Measurements from ENCODE around the gene SEMA6A.
"Not testable (repeated sequence)": the region's sequence is repeated elsewhere in the genome, so short reads cannot be mapped to it uniquely, and the experiment has no call there.

The SEMA6A gene

GRCh38 chr5:116550082-116550481 is 24.5 kb downstream of the SEMA6A start:
- no peak for DNase-seq (ENCODE audit: low read depth, low spot score)

- no peak for DNase-seq (ENCODE audit: low read depth, low spot score)
Observed at GRCh38 chr5:116546743-116547124, 27.9 kb downstream of the SEMA6A start.

GRCh38 chr5:116546033-116546742 is 28.4 kb downstream of the SEMA6A start:
- no peak for DNase-seq (ENCODE audit: low read depth, low spot score)

DNA sequence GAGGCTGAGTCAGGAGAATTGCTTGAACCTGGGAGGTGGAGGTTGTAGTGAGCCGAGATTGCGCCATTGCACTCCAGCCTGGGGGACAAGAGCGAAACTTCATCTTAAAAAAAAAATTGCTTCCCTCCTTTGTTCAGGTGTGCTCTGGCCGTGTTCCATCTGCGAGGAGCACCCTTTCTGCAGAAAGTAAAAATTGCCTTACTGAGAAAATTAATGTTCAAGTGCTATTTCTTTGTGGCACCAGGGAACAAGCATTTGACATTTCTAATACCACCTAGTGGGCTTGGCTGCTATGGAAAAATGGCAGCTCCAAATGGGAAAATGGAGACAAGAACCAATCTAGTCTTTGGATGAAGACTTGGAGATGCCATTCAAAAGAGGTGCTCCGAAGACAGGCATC is 29.2 kb downstream of the SEMA6A start:
- not testable (repeated sequence) for DNase-seq (ENCODE audit: low read depth, low spot score)

GRCh38 chr5:116544531-116545241 is 29.9 kb downstream of the SEMA6A start:
- DNase-seq (ENCODE audit: low read depth, low spot score) = no peak

- DNase-seq (ENCODE audit: low read depth, low spot score) = no peak
Observed at GRCh38 chr5:116543501-116543900, 31.1 kb downstream of the SEMA6A start.

- DNase-seq (ENCODE audit: low read depth, low spot score) = no peak
Observed at GRCh38 chr5:116542619-116543018, 32.0 kb downstream of the SEMA6A start.

- no peak for DNase-seq (ENCODE audit: low read depth, low spot score)
Observed at GRCh38 chr5:116539222-116539621, 35.4 kb downstream of the SEMA6A start.

DNA sequence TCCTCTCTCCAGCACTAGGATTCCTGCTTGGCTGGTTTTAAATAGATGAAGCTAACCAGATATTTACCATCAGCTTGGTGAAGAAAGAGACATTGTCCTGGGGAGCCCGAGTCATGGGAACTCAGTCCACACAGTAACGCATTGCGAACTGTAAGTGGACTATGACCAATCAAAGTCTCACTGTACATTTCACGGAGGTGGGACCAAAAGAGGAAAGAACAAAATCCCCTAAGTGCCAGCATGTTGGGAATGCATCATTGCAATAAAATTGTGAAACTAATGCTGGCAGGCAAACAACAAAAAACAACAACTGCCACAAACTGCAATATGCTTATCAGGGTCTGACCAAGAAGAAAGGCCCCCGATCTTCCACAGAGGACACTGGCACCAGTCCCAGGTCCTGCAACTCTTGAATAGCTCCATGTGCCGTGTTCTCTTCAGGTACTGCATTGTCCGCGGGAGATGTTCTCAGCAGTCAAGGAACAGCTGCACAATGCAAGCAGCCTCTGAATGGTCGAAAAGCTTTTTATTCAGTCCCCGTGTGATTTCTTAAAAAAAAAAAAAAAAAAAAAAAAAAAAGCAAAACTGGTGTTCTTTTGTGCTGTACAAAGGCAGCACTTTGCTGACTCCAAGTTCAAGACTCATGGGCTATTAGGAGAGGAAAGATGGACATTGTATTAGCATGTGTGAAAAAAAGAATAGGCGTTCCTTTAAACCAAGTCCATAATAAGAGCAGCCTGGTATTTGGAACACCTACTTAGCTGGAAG is 38.1 kb downstream of the SEMA6A start:
- DNase-seq (ENCODE audit: low read depth, low spot score) = no peak

- no peak for DNase-seq (ENCODE audit: low read depth, low spot score)
Observed at GRCh38 chr5:116534964-116535651, 39.5 kb downstream of the SEMA6A start.

DNA sequence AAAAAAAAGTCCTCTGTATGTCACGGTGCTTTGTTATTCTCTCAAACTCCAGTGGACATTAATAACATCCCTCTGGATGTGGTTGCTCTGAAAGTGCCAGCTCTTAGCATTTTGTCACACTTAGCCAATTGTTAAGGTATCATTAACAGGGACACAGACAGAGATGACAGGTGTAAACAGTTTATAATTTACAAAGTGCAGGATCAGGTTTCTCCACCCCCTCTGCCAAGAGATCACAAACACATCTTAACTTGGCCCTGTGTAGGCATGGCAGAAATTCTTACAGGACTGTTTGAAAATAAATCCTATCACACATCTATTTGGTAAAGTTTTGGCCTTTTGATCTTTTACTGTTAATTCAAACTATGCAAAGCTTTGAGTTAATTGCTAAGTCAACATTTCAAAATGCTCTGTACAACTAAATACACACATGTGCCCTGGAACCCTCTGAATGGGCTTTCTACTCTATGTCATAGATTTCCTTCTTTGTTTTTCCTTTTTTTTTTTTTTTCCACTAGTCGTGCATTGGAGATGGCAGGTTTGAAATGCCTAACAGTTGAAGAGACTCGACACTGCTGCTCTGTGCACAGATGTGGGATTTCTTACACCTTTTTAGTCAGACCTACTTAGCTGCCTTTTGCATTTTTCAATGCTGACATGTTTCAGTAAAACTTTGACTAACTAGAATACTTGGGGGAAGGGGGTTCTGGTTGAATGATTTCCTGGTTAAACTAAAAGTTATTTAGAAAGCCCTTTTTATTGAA is 41.7 kb downstream of the SEMA6A start:
- DNase-seq (ENCODE audit: low read depth, low spot score) = no peak

DNA sequence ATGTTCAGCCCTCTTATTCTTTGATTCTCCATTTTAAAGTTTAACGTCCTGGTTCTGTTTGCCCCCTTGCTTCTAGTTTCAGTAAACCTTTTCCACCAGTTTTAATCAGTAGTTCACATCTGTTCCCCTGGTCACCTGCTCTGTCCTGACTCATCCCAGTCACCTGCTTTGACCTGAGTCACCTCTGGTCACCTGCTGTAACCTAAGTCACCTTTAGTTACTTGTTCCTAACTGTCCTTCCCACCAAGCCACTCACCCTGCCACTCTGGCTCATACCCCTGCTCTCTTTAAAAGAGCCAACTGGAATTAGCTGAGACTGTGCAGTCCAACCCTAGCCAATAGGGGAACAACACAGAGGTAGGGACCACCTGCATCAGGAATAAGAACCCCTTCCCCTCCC is 43.0 kb downstream of the SEMA6A start:
- DNase-seq (ENCODE audit: low read depth, low spot score) = no peak

DNA sequence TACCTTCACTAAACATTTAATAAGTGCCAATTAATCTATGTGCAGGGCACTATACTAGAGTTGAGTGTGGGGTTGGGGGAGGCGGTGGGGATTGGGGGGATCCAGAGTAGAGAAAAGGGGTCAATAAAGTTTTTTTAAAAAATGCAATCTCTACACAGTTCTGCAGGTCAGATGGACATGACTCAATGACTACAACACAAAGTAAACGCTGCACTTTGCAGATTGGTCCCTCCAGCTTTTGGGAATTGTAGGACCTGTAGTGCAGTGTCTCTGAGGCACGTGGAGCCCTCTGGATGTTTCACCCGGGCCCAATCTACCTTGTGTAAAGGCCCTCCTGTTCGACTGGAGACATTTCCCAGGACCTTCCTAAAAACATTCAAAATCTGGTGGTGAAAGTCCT is 43.5 kb downstream of the SEMA6A start:
- no peak for DNase-seq (ENCODE audit: low read depth, low spot score)

DNA sequence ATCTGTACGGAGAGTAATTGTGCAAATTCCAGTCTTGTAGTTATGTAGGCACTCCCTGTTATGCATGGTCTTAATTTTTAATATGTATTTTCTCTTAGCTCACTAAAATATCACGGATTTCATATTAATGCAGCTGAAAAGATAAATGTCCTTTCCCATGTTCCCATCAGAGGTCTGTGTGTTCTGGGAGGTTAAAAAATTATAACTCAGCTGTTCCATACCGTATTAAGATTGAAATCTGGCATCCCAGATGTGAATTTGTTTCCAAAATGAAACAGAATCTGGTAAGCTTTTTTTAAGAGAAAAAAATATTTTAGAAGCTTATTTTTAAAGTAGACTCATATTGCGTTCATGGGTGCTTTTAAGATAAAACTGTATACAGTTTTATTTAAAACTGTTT is 44.3 kb downstream of the SEMA6A start:
- no peak for DNase-seq (ENCODE audit: low read depth, low spot score)

DNA sequence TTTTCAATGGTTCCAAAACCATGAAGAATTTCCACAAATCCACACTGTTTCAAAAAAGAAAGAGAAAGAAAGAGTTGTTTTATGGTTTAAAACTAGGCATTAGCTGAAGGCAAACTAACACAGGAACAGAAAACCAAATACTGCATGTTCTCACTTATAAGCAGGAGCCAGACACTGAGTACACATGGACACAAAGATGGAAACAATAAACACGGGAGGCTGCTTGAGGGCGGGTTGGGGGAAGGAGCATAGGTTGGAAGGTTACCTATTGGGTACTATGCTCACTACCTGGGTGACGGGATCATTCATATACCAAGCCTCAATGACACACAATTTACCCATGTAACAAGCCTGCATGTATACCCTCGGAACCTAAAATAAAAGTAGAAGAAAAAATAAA is 45.0 kb downstream of the SEMA6A start:
- DNase-seq (ENCODE audit: low read depth, low spot score) = no peak

- DNase-seq (ENCODE audit: low read depth, low spot score) = no peak
Observed at GRCh38 chr5:116528519-116529234, 45.9 kb downstream of the SEMA6A start.

DNA sequence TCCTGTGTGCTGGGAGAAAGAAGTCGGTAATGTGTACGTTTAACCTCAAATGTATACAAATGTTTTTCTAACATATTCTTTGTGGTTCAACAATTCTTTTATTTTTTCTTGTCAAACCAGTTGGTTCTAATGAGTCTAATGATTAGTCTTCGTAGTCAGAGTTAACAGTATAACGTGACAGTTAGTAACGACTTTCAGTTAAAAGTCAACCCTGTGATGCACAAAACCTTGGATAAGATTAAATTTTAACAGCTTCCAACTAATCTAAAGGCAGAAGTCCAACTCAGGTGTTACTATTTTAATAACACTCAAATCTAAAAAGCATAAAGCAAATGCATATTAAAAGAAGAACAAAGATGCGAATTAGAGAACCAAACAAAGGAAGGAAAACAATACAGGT is 47.0 kb downstream of the SEMA6A start:
- DNase-seq (ENCODE audit: low read depth, low spot score) = no peak

GRCh38 chr5:116525674-116526073 is 48.9 kb downstream of the SEMA6A start:
- DNase-seq (ENCODE audit: low read depth, low spot score) = no peak

- no peak for DNase-seq (ENCODE audit: low read depth, low spot score)
Observed at GRCh38 chr5:116524966-116525365, 49.7 kb downstream of the SEMA6A start.

- DNase-seq (ENCODE audit: low read depth, low spot score) = no peak
Observed at GRCh38 chr5:116524051-116524904, 50.3 kb downstream of the SEMA6A start.
